Prostate gland (tissue), 2 donors: ENCODE results near the gene MRPS25. TPM values are rescaled to one million over a fixed set of nuclear protein-coding genes. Genes with fewer than 3 reads are reported as not detected.

Experiments
- DNase-seq: peaks from one replicate; pipeline ENCODE4 v3.0.0-alpha.2; 2019; ENCODE audit warnings: low spot score
- H3K27ac ChIP-seq, 2 donors: fragments of 200-600 bp; sonication (generic); 2 replicates each; pipeline ENCODE4 v1.5.1; 2017 to 2019
- H3K27me3 ChIP-seq: fragments of 200-600 bp; sonication (generic); replicated peaks from 2 replicates; pipeline ENCODE4 v1.5.1; 2019; ENCODE audit not compliant: insufficient read depth
- H3K36me3 ChIP-seq, 2 donors: fragments of 200-600 bp; sonication (generic); 1 replicate in 1 of 2; 2 replicates in 1 of 2; pipeline versions ENCODE4 v1.5.1 to v1.8.1; 2017 to 2019
- H3K4me1 ChIP-seq: fragments of 200-600 bp; sonication (generic); replicated peaks from 2 replicates; pipeline ENCODE4 v1.5.1; 2019
- H3K4me3 ChIP-seq, 2 donors: fragments of 200-600 bp; sonication (generic); 2 replicates each; pipeline ENCODE4 v1.5.1; 2017 to 2019
- H3K9me3 ChIP-seq: fragments of 200-600 bp; sonication (generic); 2 replicates; pipeline ENCODE4 v1.5.1; 2017
- CTCF ChIP-seq, 4 experiments: fragments of 200-600 bp in 2 of 4; fragments of 450-650 bp in 2 of 4; sonication (generic) in 2 of 4; IDR thresholded peaks; 1 replicate in 3 of 4; 2 replicates in 1 of 4; pipeline ENCODE4 v1.5.1; 2016 to 2019; ENCODE audit warnings: antibody characterized with exemption in 4 of 4, mild to moderate bottlenecking in 2 of 4, moderate library complexity in 2 of 4
- POLR2A ChIP-seq: fragments of 450-650 bp; IDR thresholded peaks from one replicate; pipeline ENCODE4 v1.6.1; 2016; ENCODE audit warnings: antibody characterized with exemption, mild to moderate bottlenecking
- POLR2AphosphoS5 ChIP-seq: sonication (generic); formaldehyde crosslinking; IDR thresholded peaks from one replicate; pipeline ENCODE4 v1.6.1; 2017; ENCODE audit warnings: antibody characterized with exemption
- WGBS: methylation state at CpG from one replicate; pipeline ENCODE4 v1.1.5; 2018; 5-methylcytosine and 5-hydroxymethylcytosine counted together
- intact Hi-C: fragments of 100-400 bp; cut with DNase I; formaldehyde crosslinking; loops from one replicate; pipeline ENCODE4 v1.14.2; 2022
- total RNA-seq, 2 donors: library from RNA; depleted of rRNA; stranded (reverse); fragments of >200 nt; gene quantifications; one replicate each; pipeline ENCODE4 v1.1.0, GENCODE V29; 2016

Gene MRPS25
- total RNA-seq, 2 donors from 2014 or later = 16.6 to 49.1 TPM

- Histone ChIP-seq H3K27me3 (no peaks in the 10 kb centered on the region), H3K9me3 (no peaks in the 10 kb centered on the region), H3K27ac (no peak overlapping the region), H3K4me3 (peak overlapping the region; percentile 60 to 65), H3K36me3 (peaks cover 0 to 1% of the 10 kb centered on the region in 2 donors), H3K4me1 (no peaks in the 10 kb centered on the region)
- TF ChIP-seq POLR2AphosphoS5 = no peak
- no peak for TF ChIP-seq CTCF (IDR thresholded peaks at IDR 0.05)
- no peak for TF ChIP-seq POLR2A
- intact Hi-C loops = no loop called here
- no peak for DNase-seq
- WGBS = 84% methylated on average over 13 of the region's 13 CpGs
Observed at GRCh38 chr3:15063656-15064286, 1.3 kb downstream of the MRPS25 start.

- no peak for DNase-seq
- intact Hi-C loops = no loop called here
- Histone ChIP-seq H3K27me3 (no peaks in the 10 kb centered on the region), H3K36me3 (peaks cover 0 to 7% of the 10 kb centered on the region in 2 donors), H3K4me1 (no peaks in the 10 kb centered on the region), H3K4me3 (no peak overlapping the region), H3K9me3 (no peaks in the 10 kb centered on the region), H3K27ac (no peak overlapping the region)
- WGBS = 70% methylated on average over 4 of the region's 4 CpGs
- TF ChIP-seq POLR2A (no peak), POLR2AphosphoS5 (no peak), CTCF (IDR thresholded peaks at IDR 0.05) (no peak)
Observed at GRCh38 chr3:15063238-15063637, 1.9 kb downstream of the MRPS25 start.

DNA sequence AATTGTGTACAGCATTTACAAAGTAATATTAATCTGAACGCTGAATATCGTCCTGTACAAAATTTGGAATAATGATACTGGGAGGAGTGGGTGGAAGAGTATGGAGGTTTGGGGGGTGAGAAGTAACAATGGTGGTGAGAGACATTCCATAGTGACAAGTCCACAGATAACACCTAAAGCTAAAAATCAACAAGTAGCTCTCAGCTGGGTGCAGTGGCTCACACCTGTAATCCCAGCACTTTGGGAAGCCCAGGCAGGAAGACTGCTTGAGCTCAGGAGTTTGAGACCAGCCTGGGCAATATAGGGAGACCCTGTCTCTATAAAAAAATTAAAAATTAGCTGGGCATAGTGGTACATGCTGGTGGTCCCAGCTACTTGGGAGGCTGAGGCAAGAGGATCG, 5.1 kb downstream of the MRPS25 start:
- Histone ChIP-seq H3K4me1 (no peaks in the 10 kb centered on the region), H3K27ac (no peak overlapping the region), H3K27me3 (no peaks in the 10 kb centered on the region), H3K4me3 (no peak overlapping the region), H3K36me3 (peaks cover 0 to 9% of the 10 kb centered on the region in 2 donors), H3K9me3 (no peaks in the 10 kb centered on the region)
- DNase-seq = no peak
- TF ChIP-seq POLR2A (no peak), POLR2AphosphoS5 (no peak), CTCF (IDR thresholded peaks at IDR 0.05) (no peak)
- 95% methylated on average over 3 of the region's 3 CpGs for WGBS
- intact Hi-C loops = no loop called here

- Histone ChIP-seq H3K4me1 (no peaks in the 10 kb centered on the region), H3K27ac (no peak overlapping the region), H3K9me3 (no peaks in the 10 kb centered on the region), H3K36me3 (peaks cover 2 to 9% of the 10 kb centered on the region in 2 donors), H3K4me3 (no peak overlapping the region), H3K27me3 (no peaks in the 10 kb centered on the region)
- intact Hi-C loops = no loop called here
- TF ChIP-seq POLR2AphosphoS5 = no peak
- TF ChIP-seq POLR2A = no peak
- TF ChIP-seq CTCF (IDR thresholded peaks at IDR 0.05) = no peak
- DNase-seq = no peak
- 94% methylated on average over 19 of the region's 19 CpGs for WGBS
Observed at GRCh38 chr3:15056676-15057404, 8.3 kb downstream of the MRPS25 start.
